Erythroblast (primary cell): ENCODE results near the gene S100A2.

ENCODE experiments used
- GATA1 ChIP-seq: IDR thresholded peaks from 2 replicates; pipeline ENCODE4 v1.6.1; 2011; ENCODE audit warnings: low read depth, mild to moderate bottlenecking, control low read depth, low read length, moderate library complexity
- POLR2A ChIP-seq: IDR thresholded peaks from 2 replicates; pipeline ENCODE4 v1.6.1; 2011; ENCODE audit warnings: mild to moderate bottlenecking, low read length

DNA sequence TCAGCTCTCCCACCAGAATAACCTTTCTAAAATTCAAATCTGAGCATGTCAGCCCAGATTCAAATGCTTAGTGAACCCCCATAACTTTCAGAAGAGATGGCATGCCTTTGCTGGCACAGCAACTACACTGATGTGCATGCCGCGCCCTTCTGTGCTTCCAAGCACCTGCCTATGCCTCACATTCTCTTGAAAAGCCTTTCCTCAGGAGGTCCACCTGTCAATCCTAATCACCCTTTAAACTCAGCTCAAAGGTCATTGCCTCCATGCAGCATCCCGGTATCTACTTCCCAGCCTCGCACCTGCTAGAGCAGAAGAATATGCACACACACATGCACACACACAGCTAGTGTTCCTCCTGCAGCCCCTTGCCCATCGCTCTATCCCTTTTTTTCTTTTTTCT lies 5.2 kb upstream of the S100A2 start:
- TF ChIP-seq POLR2A (no peak), GATA1 (no peak)
